AG10803 (cell line): ENCODE results near the gene NEFH.
"Not testable (repeated sequence)": the region's sequence is repeated elsewhere in the genome, so short reads cannot be mapped to it uniquely, and the experiment has no call there.

Experiments used
- DNase-seq: peaks from one replicate; pipeline ENCODE4 v3.0.0; 2010; ENCODE audit warnings: low read depth
- H3K4me3 ChIP-seq: 2 replicates; pipeline ENCODE4 v1.5.1; 2011; ENCODE audit warnings: mild to moderate bottlenecking, low read length, control low read depth
- CTCF ChIP-seq: conservative IDR thresholded peaks from 2 replicates; pipeline ENCODE4 v1.5.1; 2011; ENCODE audit warnings: mild to moderate bottlenecking, low read length, control low read depth, inconsistent platforms

Gene NEFH

DNA sequence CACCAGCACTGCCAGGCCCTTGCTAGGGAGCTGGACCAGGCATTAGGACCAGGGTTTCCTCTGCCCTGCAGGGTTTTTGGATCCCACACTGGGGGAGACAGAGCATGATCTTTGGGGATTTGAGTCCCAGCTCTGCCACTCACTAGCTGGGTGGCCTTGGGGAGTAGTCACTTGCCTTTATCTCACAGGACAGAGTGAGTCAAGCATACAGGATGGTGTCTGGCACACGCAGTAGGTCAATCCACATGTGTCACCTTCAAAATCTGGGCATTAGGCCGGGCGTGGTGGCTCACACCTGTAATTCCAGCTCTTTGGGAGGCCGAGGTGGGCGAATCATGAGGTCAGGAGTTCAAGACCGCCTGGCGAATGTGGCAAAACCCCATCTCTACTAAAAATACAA, 2.7 kb downstream of the NEFH start:
- no peak overlapping the region for H3K4me3 ChIP-seq
- no peak for DNase-seq
- no peak for TF ChIP-seq CTCF

- TF ChIP-seq CTCF = no peak
- DNase-seq = no peak
- no peak overlapping the region for H3K4me3 ChIP-seq
Measured at GRCh38 chr22:29483254-29483653, 3.2 kb downstream of the NEFH start.

GRCh38 chr22:29484642-29485041, 4.6 kb downstream of the NEFH start:
- no peak for DNase-seq
- no peak for TF ChIP-seq CTCF

GRCh38 chr22:29485448-29485847, 5.4 kb downstream of the NEFH start:
- no peak for TF ChIP-seq CTCF
- DNase-seq = no peak
- H3K4me3 ChIP-seq = no peak overlapping the region

More at GRCh38 chr22:29484642-29485041, 4.6 kb downstream of the NEFH start:
- H3K4me3 ChIP-seq = no peak overlapping the region

- no peak for TF ChIP-seq CTCF
- no peak overlapping the region for H3K4me3 ChIP-seq
- no peak for DNase-seq
Measured at GRCh38 chr22:29487426-29487986, 7.5 kb downstream of the NEFH start.

DNA sequence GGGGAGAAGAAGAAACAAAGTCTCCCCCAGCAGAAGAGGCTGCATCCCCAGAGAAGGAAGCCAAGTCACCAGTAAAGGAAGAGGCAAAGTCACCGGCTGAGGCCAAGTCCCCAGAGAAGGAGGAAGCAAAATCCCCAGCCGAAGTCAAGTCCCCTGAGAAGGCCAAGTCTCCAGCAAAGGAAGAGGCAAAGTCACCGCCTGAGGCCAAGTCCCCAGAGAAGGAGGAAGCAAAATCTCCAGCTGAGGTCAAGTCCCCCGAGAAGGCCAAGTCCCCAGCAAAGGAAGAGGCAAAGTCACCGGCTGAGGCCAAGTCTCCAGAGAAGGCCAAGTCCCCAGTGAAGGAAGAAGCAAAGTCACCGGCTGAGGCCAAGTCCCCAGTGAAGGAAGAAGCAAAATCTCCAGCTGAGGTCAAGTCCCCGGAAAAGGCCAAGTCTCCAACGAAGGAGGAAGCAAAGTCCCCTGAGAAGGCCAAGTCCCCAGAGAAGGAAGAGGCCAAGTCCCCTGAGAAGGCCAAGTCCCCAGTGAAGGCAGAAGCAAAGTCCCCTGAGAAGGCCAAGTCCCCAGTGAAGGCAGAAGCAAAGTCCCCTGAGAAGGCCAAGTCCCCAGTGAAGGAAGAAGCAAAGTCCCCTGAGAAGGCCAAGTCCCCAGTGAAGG, 9.2 kb downstream of the NEFH start:
- not testable (repeated sequence) for H3K4me3 ChIP-seq, DNase-seq

DNA sequence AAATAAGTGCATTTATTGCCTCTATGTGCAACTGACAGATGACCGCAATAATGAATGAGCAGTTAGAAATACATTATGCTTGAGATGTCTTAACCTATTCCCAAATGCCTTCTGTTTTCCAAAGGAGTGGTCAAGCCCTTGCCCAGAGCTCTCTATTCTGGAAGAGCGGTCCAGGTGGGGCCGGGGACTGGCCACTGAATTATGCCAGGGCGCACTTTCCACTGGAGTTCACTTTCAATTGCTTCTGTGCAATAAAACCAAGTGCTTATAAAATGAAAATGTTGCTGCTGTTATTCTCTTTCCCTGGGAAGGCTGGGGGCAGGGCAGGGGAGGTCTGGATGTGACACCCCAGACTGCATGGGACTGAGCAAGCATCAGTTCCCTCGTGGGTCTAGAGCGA, 11.0 kb downstream of the NEFH start:
- no peak for DNase-seq
- TF ChIP-seq CTCF = no peak
- no peak overlapping the region for H3K4me3 ChIP-seq
